HG03045 (cell line): ENCODE measurements around the gene SERPINA12.
"Not testable (repeated sequence)": the region's sequence is repeated elsewhere in the genome, so short reads cannot be mapped to it uniquely, and the experiment has no call there.

Source experiments
- ATAC-seq: cut with Tn5 transposase; IDR thresholded peaks from one replicate; pipeline ENCODE4 v1.9.1; 2021; ENCODE audit warnings: mild to moderate bottlenecking, moderate library complexity; ENCODE audit not compliant: unreplicated experiment

SERPINA12 gene

DNA sequence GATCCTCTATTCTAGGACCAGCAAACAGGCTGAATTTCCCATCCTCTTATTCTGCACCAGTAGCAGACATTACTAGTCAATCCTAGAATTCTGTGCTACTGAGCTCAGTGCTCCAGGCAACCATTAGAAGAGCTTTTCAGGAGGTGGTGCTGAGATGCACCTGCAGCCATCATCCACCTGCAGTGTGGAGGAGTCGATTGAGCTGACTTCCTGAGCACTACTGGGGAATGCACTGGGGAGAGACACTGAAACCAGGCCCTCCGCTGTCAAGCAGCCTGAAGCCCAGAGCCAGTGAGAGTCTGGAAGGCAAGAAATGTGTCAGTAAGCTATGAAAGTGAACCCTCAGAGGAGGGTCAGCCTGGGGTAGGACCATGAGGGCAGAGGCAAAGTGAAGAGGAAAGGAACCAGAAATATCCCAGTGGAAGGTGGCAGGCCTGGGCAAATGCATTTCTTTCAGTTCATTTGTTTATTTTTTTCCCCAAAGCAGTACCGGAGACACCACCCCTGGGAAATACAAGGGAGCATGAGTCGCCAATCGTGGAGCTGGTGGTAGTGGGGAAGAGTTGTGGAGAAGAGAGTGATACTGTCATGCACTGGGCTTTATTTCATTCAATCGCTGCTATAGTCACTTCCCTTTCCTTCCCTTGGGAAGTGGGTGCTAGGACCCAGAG lies 28.9 kb upstream of the SERPINA12 start:
- no peak for ATAC-seq

- ATAC-seq: no peak
Measured at GRCh38 chr14:94536836-94537235, 27.6 kb upstream of the SERPINA12 start.

- no peak for ATAC-seq
Measured at GRCh38 chr14:94535506-94535905, 26.2 kb upstream of the SERPINA12 start.

- no peak for ATAC-seq
Measured at GRCh38 chr14:94532447-94532846, 23.2 kb upstream of the SERPINA12 start.

DNA sequence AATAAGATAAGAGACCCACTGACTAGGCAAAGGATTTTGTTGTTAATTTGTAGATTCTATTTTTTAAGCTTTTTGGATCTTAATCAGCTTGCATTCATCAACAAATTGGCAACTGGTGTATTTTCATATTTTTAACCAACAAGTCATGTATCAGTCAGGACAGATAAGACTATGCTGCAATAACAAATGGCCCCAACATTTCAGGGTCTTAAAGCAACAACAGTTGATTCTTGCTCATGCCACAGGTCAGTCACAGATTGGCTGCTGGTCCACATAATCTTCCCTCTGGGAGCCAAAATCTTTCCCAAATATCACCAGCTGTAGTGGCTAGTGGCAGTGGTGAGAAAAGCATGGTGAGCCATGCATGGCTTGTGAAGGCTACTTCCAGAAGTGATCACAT lies 21.9 kb upstream of the SERPINA12 start:
- no peak for ATAC-seq

GRCh38 chr14:94524093-94524492 lies 14.8 kb upstream of the SERPINA12 start:
- ATAC-seq: no peak

- ATAC-seq: no peak
Measured at GRCh38 chr14:94523265-94523664, 14.0 kb upstream of the SERPINA12 start.

DNA sequence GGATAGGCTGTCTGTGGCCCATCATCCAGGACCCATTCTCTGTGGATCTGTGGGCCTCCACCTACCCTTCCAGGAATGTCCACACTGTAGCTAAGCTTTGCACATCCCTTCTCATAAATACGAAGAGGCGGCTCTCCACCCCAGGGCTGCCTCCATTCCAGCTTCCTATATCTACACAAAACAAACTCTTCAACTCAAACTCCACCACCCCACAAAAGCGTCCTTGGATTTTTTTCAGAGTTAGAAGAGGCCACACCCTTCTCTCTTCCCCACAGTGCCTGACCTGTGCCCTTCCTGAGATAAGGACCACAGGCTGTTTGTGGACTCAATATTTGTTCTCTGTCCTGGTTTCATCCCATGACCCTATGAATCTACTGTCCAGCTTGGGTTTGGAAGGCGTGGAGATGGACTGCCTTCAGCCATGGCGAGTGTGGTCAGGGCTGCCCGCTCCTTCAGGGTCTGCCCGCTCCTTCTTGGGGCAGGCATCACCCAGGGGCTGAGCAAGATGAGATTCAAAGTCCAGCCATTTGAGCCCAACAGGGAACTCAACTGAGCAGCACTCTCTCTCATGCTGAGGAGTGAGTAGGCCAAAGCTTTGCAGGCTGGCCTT lies 13.0 kb upstream of the SERPINA12 start:
- ATAC-seq: no peak

GRCh38 chr14:94521375-94522114 lies 12.3 kb upstream of the SERPINA12 start:
- ATAC-seq: no peak

DNA sequence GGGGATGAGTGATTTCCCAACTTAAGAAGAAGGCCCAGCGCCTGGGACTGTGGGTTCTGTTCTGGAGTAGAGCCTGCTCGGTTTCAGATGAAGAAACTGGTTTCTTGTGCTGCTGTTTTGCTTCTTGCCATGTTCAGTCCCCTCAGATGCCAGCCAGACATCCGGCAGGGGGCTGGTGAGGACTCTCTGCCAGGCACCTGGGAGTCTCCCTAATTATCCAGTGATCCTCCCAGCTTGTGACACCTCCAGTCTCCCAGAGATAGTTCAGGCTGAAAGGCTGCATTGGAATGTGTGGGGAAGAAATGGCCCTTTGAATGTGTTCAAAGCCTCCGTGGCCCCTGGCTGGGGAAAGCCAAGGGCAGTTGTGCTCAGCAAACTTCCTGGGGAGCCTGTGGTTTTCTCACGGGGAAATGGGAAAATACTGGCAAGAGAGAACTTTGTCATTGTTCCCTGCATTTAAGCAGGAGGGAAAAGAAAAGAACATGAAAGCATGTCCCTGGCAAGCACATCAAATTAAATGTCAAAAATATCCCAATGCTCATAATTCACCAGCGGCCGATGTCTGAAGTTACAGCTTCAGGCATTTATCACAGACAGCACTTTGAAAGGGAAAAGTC lies 8.5 kb upstream of the SERPINA12 start:
- ATAC-seq: no peak

GRCh38 chr14:94517248-94517640 lies 8.0 kb upstream of the SERPINA12 start:
- ATAC-seq: no peak

DNA sequence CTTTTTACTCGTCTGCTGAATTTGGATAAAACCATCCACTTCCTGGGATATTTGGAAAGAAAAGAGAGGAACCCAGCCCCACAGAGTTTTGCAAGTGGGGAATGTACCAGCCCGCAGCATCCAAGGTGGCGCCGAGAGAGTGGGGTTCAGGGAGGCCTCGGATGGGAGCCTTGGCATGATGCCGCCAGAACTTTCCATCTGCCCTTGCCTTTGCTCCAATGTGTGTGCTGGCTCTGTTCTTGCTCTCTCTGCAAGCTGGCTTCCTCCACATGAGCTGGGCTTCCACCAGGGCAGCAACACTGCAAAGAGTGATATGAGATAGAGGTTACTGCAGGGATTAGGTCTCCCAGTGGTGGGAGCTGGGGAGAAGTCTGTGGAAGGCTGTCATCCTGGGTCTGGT lies 6.6 kb upstream of the SERPINA12 start:
- ATAC-seq: no peak

GRCh38 chr14:94515426-94515825 lies 6.2 kb upstream of the SERPINA12 start:
- ATAC-seq: no peak

DNA sequence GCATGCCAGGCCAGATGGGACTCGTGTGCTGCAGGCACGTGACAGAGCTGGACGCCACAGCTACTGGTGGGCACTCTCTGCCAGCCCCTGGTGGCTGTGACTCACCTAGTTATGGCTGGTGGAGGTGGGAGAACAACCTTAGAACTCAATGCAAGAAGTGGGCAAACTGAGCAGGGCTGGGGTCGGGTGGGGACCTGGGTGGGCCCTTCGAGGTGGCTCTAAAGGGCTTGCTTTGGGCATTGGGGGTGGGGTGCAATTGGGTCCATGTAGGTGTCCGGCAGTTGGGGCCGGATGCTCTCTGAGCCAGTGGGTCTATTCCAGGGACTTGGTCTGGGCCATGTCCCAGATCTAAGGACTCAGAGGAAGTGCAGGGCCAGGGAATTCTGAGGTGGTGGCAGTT lies 5.1 kb upstream of the SERPINA12 start:
- ATAC-seq: no peak

GRCh38 chr14:94510481-94510880 lies 1.2 kb upstream of the SERPINA12 start:
- not testable (repeated sequence) for ATAC-seq

DNA sequence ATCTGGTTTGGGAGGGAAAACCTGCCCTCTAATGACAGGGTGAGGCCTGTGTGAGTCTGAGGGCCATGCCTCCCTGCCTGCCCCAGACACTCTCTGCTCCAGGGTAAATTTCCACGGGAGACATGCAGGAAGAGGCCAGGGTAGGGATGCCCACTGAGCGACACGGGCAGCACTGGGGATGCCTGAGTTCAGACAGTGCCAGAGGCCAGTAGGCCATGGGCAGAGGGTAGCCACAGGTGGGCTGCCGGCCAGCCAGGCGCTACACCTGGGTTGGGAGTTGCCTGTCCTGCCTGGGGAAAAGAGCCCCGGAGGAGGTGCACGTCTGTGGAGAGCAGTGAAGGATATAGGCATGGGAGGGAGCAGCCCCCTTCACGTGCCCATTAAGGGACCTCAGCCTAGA lies 3.6 kb downstream of the SERPINA12 start:
- ATAC-seq: no peak

GRCh38 chr14:94505206-94505605 lies 4.1 kb downstream of the SERPINA12 start:
- ATAC-seq: no peak

- no peak for ATAC-seq
Measured at GRCh38 chr14:94501588-94502516, 7.4 kb downstream of the SERPINA12 start.

- no peak for ATAC-seq
Measured at GRCh38 chr14:94500264-94500663, 9.0 kb downstream of the SERPINA12 start.

- ATAC-seq: no peak
Measured at GRCh38 chr14:94499673-94500072, 9.6 kb downstream of the SERPINA12 start.

GRCh38 chr14:94498215-94498614 lies 11.1 kb downstream of the SERPINA12 start:
- no peak for ATAC-seq
